H1 (cell line): ENCODE measurements around the gene MAP1A. TPM values are rescaled to one million over a fixed set of nuclear protein-coding genes. Genes with fewer than 3 reads are reported as not detected.
"Not testable (repeated sequence)": the region's sequence is repeated elsewhere in the genome, so short reads cannot be mapped to it uniquely, and the experiment has no call there.

Source experiments
- CTCF ChIA-PET: fragments of 300-600 bp; sonication (Branson Sonifier 250); formaldehyde crosslinking; loops from one replicate; lab custom pipeline; 2021; ENCODE audit not compliant: partially characterized antibody; lab: Charles Lee
- POLR2A ChIA-PET: fragments of 300-600 bp; sonication (Branson Sonifier 250); formaldehyde crosslinking; loops from one replicate; lab custom pipeline; 2021; ENCODE audit warnings: inconsistent platforms; ENCODE audit not compliant: partially characterized antibody; lab: Charles Lee
- DNase-seq, 2 experiments: peaks; one replicate each; pipeline versions ENCODE4 v3.0.0 to v3.0.0-alpha.2; 2010 to 2022; ENCODE audit warnings: low spot score in 2 of 2, low read depth in 1 of 2, mixed read lengths in 1 of 2
- FAIRE-seq: peaks from 2 replicates; lab custom pipeline; 2011; peaks lifted over from hg19 to GRCh38; lab: Jason Lieb, UNC
- H2AFZ ChIP-seq: 2 replicates; pipeline ENCODE4 v1.8.1; 2012; ENCODE audit warnings: low read length, inconsistent platforms
- H2AK5ac ChIP-seq: 2 replicates; pipeline ENCODE4 v1.6.1; 2013; ENCODE audit warnings: low read depth, low read length
- H2BK120ac ChIP-seq: replicated peaks from 2 replicates; pipeline ENCODE3; 2013; ENCODE audit warnings: low read depth, low read length, inconsistent platforms
- H2BK12ac ChIP-seq: 2 replicates; pipeline ENCODE4 v1.6.1; 2013; ENCODE audit warnings: low read depth, low read length
- H2BK15ac ChIP-seq: 2 replicates; pipeline ENCODE4 v1.6.1; 2013; ENCODE audit warnings: low read length
- H2BK20ac ChIP-seq: 2 replicates; pipeline ENCODE4 v1.6.1; 2013; ENCODE audit warnings: low read length
- H2BK5ac ChIP-seq: 2 replicates; pipeline ENCODE4 v1.6.1; 2013; ENCODE audit warnings: low read depth, low read length
- H3K14ac ChIP-seq: 2 replicates; pipeline ENCODE4 v1.6.1; 2013; ENCODE audit warnings: inconsistent platforms; ENCODE audit not compliant: insufficient read length
- H3K18ac ChIP-seq: 2 replicates; pipeline ENCODE4 v1.6.1; 2013; ENCODE audit warnings: low read length; ENCODE audit errors: extremely low read depth
- H3K23ac ChIP-seq: 2 replicates; pipeline ENCODE4 v1.6.1; 2013; ENCODE audit warnings: inconsistent platforms; ENCODE audit not compliant: insufficient read length
- H3K23me2 ChIP-seq: 2 replicates; pipeline ENCODE4 v1.6.1; 2013; ENCODE audit warnings: low read depth, low read length
- H3K27ac ChIP-seq: 2 replicates; pipeline ENCODE4 v1.6.1; 2011; ENCODE audit warnings: low read depth, low read length, inconsistent platforms
- H3K27me3 ChIP-seq, 4 experiments: replicated peaks in 1 of 4; 1 replicate in 1 of 4; 2 replicates in 3 of 4; pipeline versions ENCODE4 v1.6.1 to v1.8.1; 2011 to 2013; ENCODE audit warnings: low read length in 3 of 4, mild to moderate bottlenecking in 3 of 4, inconsistent platforms in 2 of 4, mixed read lengths in 2 of 4, moderate library complexity in 1 of 4; ENCODE audit not compliant: control insufficient read depth in 3 of 4, insufficient read depth in 3 of 4; ENCODE audit errors: extremely low read depth in 1 of 4
- H3K36me3 ChIP-seq, 4 experiments: 2 replicates each; pipeline versions ENCODE4 v1.6.1 to v1.8.1; 2011 to 2013; ENCODE audit warnings: mild to moderate bottlenecking in 4 of 4, low read length in 3 of 4, moderate library complexity in 2 of 4, control low read depth in 1 of 4, inconsistent platforms in 1 of 4; ENCODE audit not compliant: insufficient read depth in 4 of 4, control insufficient read depth in 2 of 4
- H3K4ac ChIP-seq: replicated peaks from 2 replicates; pipeline ENCODE3; 2013; ENCODE audit warnings: low read length, low read depth, mixed read lengths, inconsistent platforms; ENCODE audit not compliant: insufficient read length
- H3K4me1 ChIP-seq, 4 experiments: replicated peaks in 1 of 4; 1 replicate in 1 of 4; 2 replicates in 3 of 4; pipeline versions ENCODE4 v1.6.1 to v1.8.1; 2011 to 2013; ENCODE audit warnings: low read length in 3 of 4, inconsistent platforms in 2 of 4, mixed read lengths in 1 of 4; ENCODE audit not compliant: insufficient read depth in 4 of 4, control insufficient read depth in 3 of 4
- H3K4me2 ChIP-seq, 2 experiments: 2 replicates each; pipeline versions ENCODE4 v1.6.1 to v1.8.1; 2011 to 2013; ENCODE audit warnings: low read depth in 2 of 2, low read length in 2 of 2, control low read depth in 1 of 2, inconsistent platforms in 1 of 2, mild to moderate bottlenecking in 1 of 2; ENCODE audit not compliant: insufficient read depth in 1 of 2
- H3K4me3 ChIP-seq, 4 experiments: fragments of 200-600, 300-600 bp in 1 of 4; sonication (generic), shearing (Covaris generic), sonication (Bioruptor Twin) in 1 of 4; 2 replicates each; pipeline versions ENCODE4 v1.5.1 to v1.8.1; 2011 to 2016; ENCODE audit warnings: low read length in 4 of 4, low read depth in 3 of 4, control low read depth in 2 of 4, inconsistent platforms in 2 of 4, mild to moderate bottlenecking in 2 of 4, mixed read lengths in 1 of 4, moderate library complexity in 1 of 4; ENCODE audit not compliant: insufficient read depth in 2 of 4; ENCODE audit errors: extremely low read depth in 1 of 4
- H3K56ac ChIP-seq: replicated peaks from 2 replicates; pipeline ENCODE3; 2013; ENCODE audit warnings: low read depth, mild to moderate bottlenecking, mixed read lengths, low read length, inconsistent platforms; ENCODE audit not compliant: insufficient read length
- H3K79me1 ChIP-seq: 2 replicates; pipeline ENCODE4 v1.6.1; 2013; ENCODE audit warnings: low read depth, low read length, control low read depth
- H3K79me2 ChIP-seq, 2 experiments: 2 replicates each; pipeline versions ENCODE4 v1.6.1 to v1.8.1; 2012 to 2013; ENCODE audit warnings: low read length in 2 of 2, mild to moderate bottlenecking in 2 of 2, inconsistent platforms in 1 of 2; ENCODE audit not compliant: insufficient read depth in 2 of 2, control insufficient read depth in 1 of 2
- H3K9ac ChIP-seq, 4 experiments: replicated peaks in 1 of 4; 1 replicate in 1 of 4; 2 replicates in 3 of 4; pipeline versions ENCODE4 v1.6.1 to v1.8.1; 2011 to 2013; ENCODE audit warnings: low read depth in 3 of 4, low read length in 3 of 4, control low read depth in 2 of 4, mild to moderate bottlenecking in 2 of 4, moderate library complexity in 2 of 4, inconsistent platforms in 1 of 4; ENCODE audit errors: extremely low read depth in 1 of 4
- H3K9me3 ChIP-seq, 2 experiments: 2 replicates each; pipeline versions ENCODE4 v1.6.1 to v1.8.1; 2012 to 2013; ENCODE audit warnings: mild to moderate bottlenecking in 2 of 2, moderate library complexity in 2 of 2, control low read depth in 1 of 2, inconsistent platforms in 1 of 2, low read depth in 1 of 2, low read length in 1 of 2, mixed read lengths in 1 of 2; ENCODE audit not compliant: insufficient read depth in 2 of 2
- H4K20me1 ChIP-seq, 2 experiments: replicated peaks in 1 of 2; 2 replicates each; pipeline versions ENCODE3 to v1.8.1; 2011 to 2013; ENCODE audit warnings: inconsistent platforms in 2 of 2, low read length in 2 of 2, mild to moderate bottlenecking in 1 of 2; ENCODE audit not compliant: insufficient read depth in 2 of 2, control insufficient read depth in 1 of 2
- H4K5ac ChIP-seq: 2 replicates; pipeline ENCODE4 v1.6.1; 2013; ENCODE audit warnings: low read length, low read depth, mixed read lengths, inconsistent platforms; ENCODE audit not compliant: insufficient read length
- H4K8ac ChIP-seq: 2 replicates; pipeline ENCODE4 v1.8.0; 2013; ENCODE audit warnings: mild to moderate bottlenecking, moderate library complexity, low read length, inconsistent platforms; ENCODE audit not compliant: insufficient read depth; ENCODE audit errors: extremely low read depth
- H4K91ac ChIP-seq: replicated peaks from 2 replicates; pipeline ENCODE3; 2013; ENCODE audit warnings: low read length, mixed read lengths, inconsistent platforms; ENCODE audit not compliant: insufficient read length
- WGBS, 2 experiments: shearing (Covaris generic) in 1 of 2; methylation state at CpG; one replicate each; pipeline versions ENCODE4 v1.1.6 to v1.1.7; 2013 to 2015; ENCODE audit warnings: low lambda C conversion rate in 2 of 2, mixed read lengths in 2 of 2, inconsistent platforms in 1 of 2, low coverage in 1 of 2, missing lambda C conversion rate in 1 of 2; ENCODE audit not compliant: insufficient replicate concordance in 2 of 2, insufficient coverage in 1 of 2, insufficient read length in 1 of 2; ENCODE audit errors: extremely low coverage in 1 of 2, missing lambda C conversion rate in 1 of 2; 5-methylcytosine and 5-hydroxymethylcytosine counted together
- polyA plus RNA-seq, 7 experiments: library from polyadenylated mRNA; depleted of rRNA in 3 of 7; stranded (reverse) in 5 of 7; unstranded in 2 of 7; fragments of >200 nt in 5 of 7; fragments of 200-250 nt in 2 of 7; gene quantifications; 1 replicate in 5 of 7; 2 replicates in 1 of 7; 4 replicates in 1 of 7; pipeline versions ENCODE4 v1.2.1 to v1.2.3, GENCODE V29; 2011 to 2013; ENCODE audit warnings: missing spikeins in 2 of 7, mixed read lengths in 2 of 7
- total RNA-seq: library from RNA; stranded (reverse); fragmentation: NEBNext Ultra II Directional; extraction: Animal tissue kit (Norgen Biotek cat#: 25700); gene quantifications from 2 replicates; pipeline ENCODE4 v1.2.1, GENCODE V29; 2021

MAP1A gene
- total and polyA plus RNA-seq, 2 of the 8 experiments (the other 6 are each of a cell fraction or from before 2014, with no cell fraction given), result 0.80 to 2.4 TPM

DNA sequence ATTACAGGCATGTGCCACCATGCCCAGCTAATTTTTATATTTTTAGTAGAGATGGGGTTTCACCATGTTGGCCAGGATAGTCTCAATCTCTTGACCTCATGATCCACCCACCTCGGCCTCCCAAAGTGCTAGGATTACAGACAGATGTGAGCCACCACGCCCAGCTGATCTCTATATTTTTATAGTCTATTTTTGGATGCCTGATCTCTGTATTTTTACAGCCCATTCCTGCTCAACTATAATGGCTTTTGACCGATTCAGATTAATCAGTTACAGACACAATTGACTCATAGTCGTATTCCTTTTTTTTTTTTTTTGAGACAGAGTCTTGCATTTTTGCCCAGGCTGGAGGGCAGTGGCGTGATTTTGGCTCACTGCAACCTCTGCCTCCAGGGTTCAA is 15.4 kb downstream of the MAP1A start:
- H3K4me2 ChIP-seq, H3K27ac ChIP-seq, H2BK120ac ChIP-seq, H3K4me3 ChIP-seq, H3K18ac ChIP-seq, H3K23ac ChIP-seq, H2BK20ac ChIP-seq, H4K20me1 ChIP-seq, H3K56ac ChIP-seq, FAIRE-seq, H2BK12ac ChIP-seq, H3K14ac ChIP-seq, H4K8ac ChIP-seq, H3K9me3 ChIP-seq, H2AFZ ChIP-seq, H3K79me2 ChIP-seq, H3K79me1 ChIP-seq, H4K91ac ChIP-seq, DNase-seq, H3K36me3 ChIP-seq, H2AK5ac ChIP-seq, H3K23me2 ChIP-seq, H3K9ac ChIP-seq, H2BK15ac ChIP-seq, H3K27me3 ChIP-seq, H2BK5ac ChIP-seq, H4K5ac ChIP-seq, H3K4ac ChIP-seq: not testable (repeated sequence)
- 89% methylated on average over 5 of the region's 5 CpGs; no CpG with 5 or more reads in 1 of the 2 experiments for WGBS, 2 experiments
- ChIA-PET CTCF (interaction anchor here (4.5 kb wide), 1 partner anchor 19 kb away, joined by 24 read pairs; no protein-coding TSS in a partner anchor), POLR2A (interaction anchor here (0.7 kb wide), 1 partner anchor 262 kb away, joined by 3 read pairs; no protein-coding TSS in a partner anchor)
- peaks cover 0 to 12% (median 2%) of the 10 kb centered on the region in 4 experiments; a peak in 4 of 7 replicates for H3K4me1 ChIP-seq
